GM12891 (cell line): ENCODE results near the gene SHISA9.

Source experiments
- DNase-seq: peaks from one replicate; pipeline ENCODE4 v3.0.0; 2011; ENCODE audit warnings: low spot score; ENCODE audit not compliant: insufficient read length
- FAIRE-seq: peaks from 2 replicates; lab custom pipeline; 2011; peaks lifted over from hg19 to GRCh38; lab: Jason Lieb, UNC
- PAX5 ChIP-seq: IDR thresholded peaks from 2 replicates; pipeline ENCODE4 v1.6.1; 2011; ENCODE audit warnings: low read length, moderate library complexity, mild to moderate bottlenecking; ENCODE audit not compliant: insufficient read depth, severe bottlenecking
- POLR2A ChIP-seq: IDR thresholded peaks from 2 replicates; pipeline ENCODE4 v1.6.1; 2011; ENCODE audit warnings: low read depth, low read length, control low read depth
- POLR2AphosphoS5 ChIP-seq: IDR thresholded peaks from 2 replicates; pipeline ENCODE4 v1.6.1; 2011; ENCODE audit warnings: low read depth, low read length, control low read depth
- POU2F2 ChIP-seq: IDR thresholded peaks from 2 replicates; pipeline ENCODE4 v1.6.1; 2011; ENCODE audit warnings: low read depth, mild to moderate bottlenecking, control low read depth, low read length, moderate library complexity
- SPI1 ChIP-seq: IDR thresholded peaks from 2 replicates; pipeline ENCODE4 v1.6.1; 2011; ENCODE audit warnings: low read depth, low read length, control low read depth
- TAF1 ChIP-seq: IDR thresholded peaks from 2 replicates; pipeline ENCODE4 v1.6.1; 2011; ENCODE audit warnings: low read depth, low read length, control low read depth

SHISA9 gene

GRCh38 chr16:13101828-13102227 is 200.4 kb downstream of the SHISA9 start:
- FAIRE-seq (no peak), DNase-seq (no peak)
- TF ChIP-seq TAF1: no peak

GRCh38 chr16:13102401-13102800 is 201.0 kb downstream of the SHISA9 start:
- no peak for FAIRE-seq
- DNase-seq: no peak
- TF ChIP-seq POLR2AphosphoS5 (no peak), POLR2A (no peak), PAX5 (no peak), POU2F2 (no peak), SPI1 (no peak), TAF1 (no peak)

GRCh38 chr16:13103831-13104530 is 202.6 kb downstream of the SHISA9 start:
- TF ChIP-seq POLR2AphosphoS5: no peak
- TF ChIP-seq PAX5: no peak
- DNase-seq (no peak), FAIRE-seq (no peak)

- DNase-seq: no peak
- TF ChIP-seq PAX5: no peak
- TF ChIP-seq POLR2AphosphoS5: no peak
- TF ChIP-seq SPI1: no peak
- no peak for TF ChIP-seq TAF1
- no peak for TF ChIP-seq POLR2A
- TF ChIP-seq POU2F2: no peak
- FAIRE-seq: no peak
Observed at GRCh38 chr16:13104772-13105171, 203.4 kb downstream of the SHISA9 start.

DNA sequence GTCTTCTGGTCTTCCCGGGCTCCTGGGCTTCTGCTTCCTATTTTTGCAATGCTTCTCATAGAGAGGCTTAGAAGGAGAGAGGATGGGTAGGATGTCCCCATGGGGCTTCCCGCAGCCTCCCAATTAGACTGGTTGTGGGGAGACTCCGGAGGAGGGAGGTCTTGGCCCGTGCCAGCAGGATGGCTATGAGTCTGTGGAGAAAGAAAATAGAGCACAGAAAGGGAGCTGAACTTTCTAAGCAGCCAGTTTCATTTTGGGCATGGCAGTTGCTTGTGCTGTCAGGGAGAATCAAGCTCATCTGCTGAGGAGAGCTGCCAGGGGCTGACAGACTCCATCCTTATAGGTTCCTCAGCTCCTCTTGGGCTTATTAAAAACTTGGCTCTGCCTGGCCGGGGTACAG is 204.0 kb downstream of the SHISA9 start:
- FAIRE-seq (no peak), DNase-seq (no peak)
- TF ChIP-seq POU2F2 (no peak), POLR2AphosphoS5 (no peak), POLR2A (no peak), PAX5 (no peak), TAF1 (no peak), SPI1 (no peak)

GRCh38 chr16:13106464-13106863 is 205.1 kb downstream of the SHISA9 start:
- FAIRE-seq: no peak
- TF ChIP-seq PAX5 (no peak), POLR2A (no peak), POU2F2 (no peak), POLR2AphosphoS5 (no peak), SPI1 (no peak)

DNA sequence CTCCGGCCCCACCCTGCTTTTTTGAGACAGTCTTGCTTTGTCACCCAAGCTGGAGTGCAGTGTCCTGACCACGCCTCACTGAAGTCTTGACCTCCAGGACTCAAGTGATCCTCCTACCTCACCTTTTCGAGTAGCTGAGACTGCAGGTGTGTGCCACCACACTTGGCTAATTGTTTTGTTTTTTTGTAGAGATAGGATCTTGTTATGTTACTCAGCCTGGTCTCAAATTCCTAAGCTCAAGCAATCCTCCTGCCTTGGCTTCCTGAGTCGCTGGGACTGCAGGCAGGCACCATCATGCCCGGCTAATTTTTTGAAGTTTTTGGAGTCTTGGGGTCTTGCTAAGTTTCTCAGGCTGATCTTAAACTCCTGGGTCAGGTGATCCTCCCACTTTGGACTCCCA is 206.7 kb downstream of the SHISA9 start:
- TF ChIP-seq TAF1: no peak
- DNase-seq: no peak
- no peak for FAIRE-seq

More at GRCh38 chr16:13106464-13106863, 205.1 kb downstream of the SHISA9 start:
- DNase-seq: no peak

GRCh38 chr16:13109171-13109570 is 207.8 kb downstream of the SHISA9 start:
- FAIRE-seq (no peak), DNase-seq (no peak)
- TF ChIP-seq POLR2AphosphoS5: no peak
- no peak for TF ChIP-seq TAF1
- no peak for TF ChIP-seq POU2F2
- TF ChIP-seq POLR2A: no peak
- no peak for TF ChIP-seq PAX5
- no peak for TF ChIP-seq SPI1

GRCh38 chr16:13110124-13110796 is 208.9 kb downstream of the SHISA9 start:
- no peak for FAIRE-seq
- DNase-seq: no peak
- TF ChIP-seq SPI1 (no peak), PAX5 (no peak), TAF1 (no peak), POLR2AphosphoS5 (no peak)

GRCh38 chr16:13111747-13112146 is 210.3 kb downstream of the SHISA9 start:
- TF ChIP-seq POU2F2 (no peak), POLR2AphosphoS5 (no peak), POLR2A (no peak), PAX5 (no peak), SPI1 (no peak), TAF1 (no peak)
- no peak for FAIRE-seq
- no peak for DNase-seq

GRCh38 chr16:13113741-13114140 is 212.3 kb downstream of the SHISA9 start:
- DNase-seq (no peak), FAIRE-seq (no peak)
- TF ChIP-seq POLR2A: no peak
- no peak for TF ChIP-seq PAX5

GRCh38 chr16:13118091-13118490 is 216.7 kb downstream of the SHISA9 start:
- TF ChIP-seq POLR2AphosphoS5 (no peak), PAX5 (no peak), SPI1 (no peak)
- DNase-seq: no peak
- FAIRE-seq: no peak
